Testis (tissue), 3 donors: ENCODE results near the gene EMILIN2. TPM values are rescaled to one million over a fixed set of nuclear protein-coding genes. Genes with fewer than 3 reads are reported as not detected.

Source experiments
- DNase-seq: peaks from one replicate; pipeline ENCODE4 v3.0.0-alpha.2; 2019
- H3K27ac ChIP-seq, 2 donors: fragments of 200-600 bp; sonication (generic); one replicate each; pipeline ENCODE4 v1.5.1; 2019
- H3K27me3 ChIP-seq: fragments of 200-600 bp; sonication (generic); one replicate; pipeline ENCODE4 v1.5.1; 2019
- H3K36me3 ChIP-seq: fragments of 200-600 bp; sonication (generic); one replicate; pipeline ENCODE4 v1.5.1; 2017; ENCODE audit warnings: low read depth; ENCODE audit errors: missing control alignments
- H3K4me1 ChIP-seq: fragments of 200-600 bp; sonication (generic); one replicate; pipeline ENCODE4 v1.5.1; 2019
- H3K4me3 ChIP-seq, 2 donors: fragments of 200-600 bp; sonication (generic); one replicate each; pipeline ENCODE4 v1.5.1; 2017 to 2019
- H3K9me3 ChIP-seq: fragments of 200-600 bp; sonication (generic); one replicate; pipeline ENCODE4 v1.5.1; 2017
- CTCF ChIP-seq, 3 experiments: fragments of 450-650 bp in 2 of 3; fragments of 200-600 bp in 1 of 3; sonication (generic) in 1 of 3; IDR thresholded peaks; one replicate each; pipeline ENCODE4 v1.5.1; 2016 to 2019; ENCODE audit warnings: antibody characterized with exemption in 3 of 3, mild to moderate bottlenecking in 2 of 3, moderate library complexity in 1 of 3
- POLR2A ChIP-seq: fragments of 450-650 bp; IDR thresholded peaks from one replicate; pipeline ENCODE4 v1.6.1; 2017; ENCODE audit warnings: antibody characterized with exemption, mild to moderate bottlenecking, moderate library complexity
- WGBS, 2 donors: methylation state at CpG; one replicate each; pipeline ENCODE4 v1.1.5; 2018; 5-methylcytosine and 5-hydroxymethylcytosine counted together
- intact Hi-C: fragments of 100-400 bp; cut with DNase I; formaldehyde crosslinking; loops from one replicate; pipeline ENCODE4 v1.15.1; 2023; ENCODE audit warnings: low total_unique reads
- polyA plus RNA-seq: library from polyadenylated mRNA; stranded (reverse); fragments of 350-450 nt; fragmentation: Illumina TruSeq; extraction: RNeasy Lipid Tissue Mini Kit (QIAGEN cat#74804); gene quantifications from one replicate; pipeline ENCODE4 v1.2.3, GENCODE V29; 2014; ENCODE audit warnings: low read depth, low replicate concordance; ENCODE audit not compliant: insufficient read depth
- total RNA-seq, 2 donors: library from RNA; depleted of rRNA; stranded (reverse); fragments of >200 nt; gene quantifications; one replicate each; pipeline ENCODE4 v1.2.3, GENCODE V29; 2016

EMILIN2 gene
- total and polyA plus RNA-seq, 3 donors from 2014 or later, result 21.4 to 34.1 (median 26.4) TPM

- H3K4me3 ChIP-seq, result no peak overlapping the region
- intact Hi-C loops, result no loop called here
- no peak for DNase-seq
- H3K27ac ChIP-seq, result no peak overlapping the region
- WGBS, 2 donors, result 77 to 80% methylated on average over 10 to 11 of the region's 11 CpGs
- H3K27me3 ChIP-seq, result no peaks in the 10 kb centered on the region
- H3K9me3 ChIP-seq, result no peaks in the 10 kb centered on the region
- no peaks in the 10 kb centered on the region for H3K36me3 ChIP-seq
- peaks cover 4% of the 10 kb centered on the region for H3K4me1 ChIP-seq
- no peak for TF ChIP-seq POLR2A
Observed at GRCh38 chr18:2894131-2894840, 47.5 kb downstream of the EMILIN2 start.

- TF ChIP-seq CTCF (IDR thresholded peaks at IDR 0.05), result no peak
- no peak for TF ChIP-seq POLR2A
- DNase-seq, result no peak
- intact Hi-C loops, result no loop called here
Observed at GRCh38 chr18:2894841-2895370, 48.1 kb downstream of the EMILIN2 start.

GRCh38 chr18:2895391-2895790 lies 48.6 kb downstream of the EMILIN2 start:
- peaks cover 4% of the 10 kb centered on the region for H3K4me1 ChIP-seq
- no peak overlapping the region for H3K27ac ChIP-seq
- no peak overlapping the region for H3K4me3 ChIP-seq
- intact Hi-C loops, result no loop called here
- 95 to 98% methylated on average over 7 of the region's 7 CpGs for WGBS, 2 donors
- no peak for TF ChIP-seq CTCF (IDR thresholded peaks at IDR 0.05)
- TF ChIP-seq POLR2A, result no peak
- no peak for DNase-seq
- no peaks in the 10 kb centered on the region for H3K36me3 ChIP-seq
- no peaks in the 10 kb centered on the region for H3K9me3 ChIP-seq
- H3K27me3 ChIP-seq, result no peaks in the 10 kb centered on the region

More at GRCh38 chr18:2894841-2895370, 48.1 kb downstream of the EMILIN2 start:
- Histone ChIP-seq H3K27me3 (no peaks in the 10 kb centered on the region), H3K36me3 (no peaks in the 10 kb centered on the region), H3K9me3 (no peaks in the 10 kb centered on the region), H3K4me3 (no peak overlapping the region), H3K27ac (no peak overlapping the region), H3K4me1 (peaks cover 4% of the 10 kb centered on the region)
- 87 to 93% methylated on average over 2 of the region's 2 CpGs for WGBS, 2 donors

GRCh38 chr18:2896990-2897389 lies 50.2 kb downstream of the EMILIN2 start:
- H3K27me3 ChIP-seq, result no peaks in the 10 kb centered on the region
- intact Hi-C loops, result no loop called here
- H3K4me3 ChIP-seq, result no peak overlapping the region
- no peaks in the 10 kb centered on the region for H3K36me3 ChIP-seq
- H3K27ac ChIP-seq, result no peak overlapping the region
- no peaks in the 10 kb centered on the region for H3K9me3 ChIP-seq
- 93 to 96% methylated on average over 4 of the region's 4 CpGs for WGBS, 2 donors
- no peak for TF ChIP-seq POLR2A
- no peak for TF ChIP-seq CTCF (IDR thresholded peaks at IDR 0.05)
- no peak for DNase-seq
- peaks cover 4% of the 10 kb centered on the region for H3K4me1 ChIP-seq

- intact Hi-C loops, result no loop called here
Observed at GRCh38 chr18:2897448-2898185, 50.8 kb downstream of the EMILIN2 start.

More at GRCh38 chr18:2897448-2898185, 50.8 kb downstream of the EMILIN2 start:
- TF ChIP-seq CTCF (IDR thresholded peaks at IDR 0.05) (no peak), POLR2A (no peak)
- WGBS, 2 donors, result 83% methylated on average over 12 of the region's 12 CpGs
- Histone ChIP-seq H3K27me3 (no peaks in the 10 kb centered on the region), H3K4me1 (peaks cover 8% of the 10 kb centered on the region), H3K9me3 (no peaks in the 10 kb centered on the region), H3K27ac (no peak overlapping the region), H3K4me3 (no peak overlapping the region), H3K36me3 (no peaks in the 10 kb centered on the region)
- no peak for DNase-seq
